Neural progenitor cell (in vitro differentiated cells): ENCODE results near the gene GATAD2B. TPM values are rescaled to one million over a fixed set of nuclear protein-coding genes. Genes with fewer than 3 reads are reported as not detected.

Source experiments
- DNase-seq: peaks from one replicate; pipeline ENCODE4 v3.0.0-alpha.2; 2016; ENCODE audit warnings: low spot score
- H2AFZ ChIP-seq: fragments of 200-600 bp; sonication (generic); replicated peaks from 2 replicates; pipeline ENCODE4 v1.6.1; 2016; ENCODE audit warnings: antibody characterized with exemption
- H3F3A ChIP-seq: fragments of 200-600 bp; sonication (generic); 2 replicates; pipeline ENCODE4 v1.6.1; 2016; ENCODE audit warnings: antibody characterized with exemption, low read depth
- H3K27ac ChIP-seq: fragments of 200-600 bp; sonication (generic); 2 replicates; pipeline ENCODE4 v1.5.1; 2016; ENCODE audit warnings: mild to moderate bottlenecking
- H3K27me3 ChIP-seq: fragments of 200-600 bp; sonication (generic); 2 replicates; pipeline ENCODE4 v1.6.1; 2016; ENCODE audit warnings: mild to moderate bottlenecking, moderate library complexity
- H3K36me3 ChIP-seq: fragments of 200-600 bp; sonication (generic); 2 replicates; pipeline ENCODE4 v1.5.1; 2016
- H3K4me1 ChIP-seq: fragments of 200-600 bp; sonication (generic); 2 replicates; pipeline ENCODE4 v1.6.1; 2016; ENCODE audit warnings: mixed run types
- H3K4me2 ChIP-seq: fragments of 200-600 bp; sonication (generic); 2 replicates; pipeline ENCODE4 v1.6.1; 2016
- H3K4me3 ChIP-seq: fragments of 200-600 bp; sonication (generic); 2 replicates; pipeline ENCODE4 v1.5.1; 2016
- H3K79me2 ChIP-seq: fragments of 200-600 bp; sonication (generic); 2 replicates; pipeline ENCODE4 v1.6.1; 2016; ENCODE audit warnings: low read depth
- H3K9ac ChIP-seq: fragments of 200-600 bp; sonication (generic); 2 replicates; pipeline ENCODE4 v1.6.1; 2016
- H3K9me3 ChIP-seq: fragments of 200-600 bp; sonication (generic); 2 replicates; pipeline ENCODE4 v1.5.1; 2016; ENCODE audit warnings: low read depth
- H4K20me1 ChIP-seq: fragments of 200-600 bp; sonication (generic); 2 replicates; pipeline ENCODE4 v1.6.1; 2016; ENCODE audit warnings: low read depth
- H3K27ac Mint-ChIP-seq: 3 replicates; pipeline ENCODE4 v1.8.0; 2021; ENCODE audit warnings: mixed read lengths
- H3K27me3 Mint-ChIP-seq: 2 replicates; pipeline ENCODE4 v1.8.0; 2022; ENCODE audit warnings: low read depth, mild to moderate bottlenecking, inconsistent platforms, moderate library complexity, mixed read lengths; ENCODE audit not compliant: insufficient read depth
- H3K36me3 Mint-ChIP-seq: 3 replicates; pipeline ENCODE4 v1.8.0; 2021; ENCODE audit warnings: mixed read lengths
- H3K4me1 Mint-ChIP-seq: 3 replicates; pipeline ENCODE4 v1.8.0; 2021; ENCODE audit warnings: mixed read lengths
- H3K4me3 Mint-ChIP-seq: 3 replicates; pipeline ENCODE4 v1.8.0; 2021; ENCODE audit warnings: mild to moderate bottlenecking, moderate library complexity, mixed read lengths
- H3K9me3 Mint-ChIP-seq: 3 replicates; pipeline ENCODE4 v1.8.0; 2020; ENCODE audit warnings: mixed read lengths
- EZH2 ChIP-seq: fragments of 200-600 bp; sonication (generic); IDR thresholded peaks from 2 replicates; pipeline ENCODE4 v1.6.1; 2017; ENCODE audit warnings: antibody characterized with exemption, mild to moderate bottlenecking, moderate library complexity
- EZH2phosphoT487 ChIP-seq: fragments of 200-600 bp; sonication (generic); IDR thresholded peaks from 2 replicates; pipeline ENCODE4 v1.6.1; 2017; ENCODE audit warnings: antibody characterized with exemption
- total RNA-seq: library from RNA; depleted of rRNA; stranded (reverse); fragments of >200 nt; gene quantifications from 2 replicates; pipeline ENCODE4 v1.2.3, GENCODE V29; 2015; ENCODE audit warnings: low replicate concordance
- TF ChIP-seq, protein P1 (sequence below): fragments of 200-600 bp; sonication (generic); IDR thresholded peaks from 2 replicates; pipeline ENCODE4 v1.5.1; 2017; ENCODE audit warnings: antibody characterized with exemption, mild to moderate bottlenecking

The GATAD2B gene
- total RNA-seq, 1 donor from 2014 or later = 14.8 TPM

DNA sequence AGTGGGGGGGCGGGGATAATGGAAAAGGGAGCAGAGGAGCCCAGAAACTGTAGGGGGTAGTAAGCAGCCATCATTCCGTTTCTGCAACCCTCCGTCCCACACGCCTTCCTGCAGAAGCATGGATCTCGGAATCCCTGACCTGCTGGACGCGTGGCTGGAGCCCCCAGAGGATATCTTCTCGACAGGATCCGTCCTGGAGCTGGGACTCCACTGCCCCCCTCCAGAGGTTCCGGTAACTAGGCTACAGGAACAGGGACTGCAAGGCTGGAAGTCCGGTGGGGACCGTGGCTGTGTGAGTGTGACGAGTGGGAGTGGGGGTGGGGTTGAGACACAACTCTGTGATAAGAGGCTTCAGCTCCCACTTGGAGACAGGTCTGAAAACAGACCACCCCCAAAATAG lies 45.6 kb upstream of the GATAD2B start:
- Histone ChIP-seq H2AFZ (no peak overlapping the region), H3K27me3 (no peaks in the 10 kb centered on the region), H3K4me2 (peak overlapping the region; percentile 98), H3F3A (peaks cover 48% of the 10 kb centered on the region), H3K36me3 (no peaks in the 10 kb centered on the region), H3K4me1 (peaks cover 24% of the 10 kb centered on the region), H3K79me2 (peaks cover 43% of the 10 kb centered on the region), H3K9ac (peak overlapping the region; percentile 31), H3K27ac (no peak overlapping the region), H3K4me3 (peak overlapping the region; percentile 64), H4K20me1 (no peaks in the 10 kb centered on the region), H3K9me3 (no peaks in the 10 kb centered on the region)
- Mint-ChIP-seq H3K9me3 (no peaks in the 10 kb centered on the region), H3K27ac (peak overlapping the region; percentile 99), H3K4me1 (peaks cover 49% of the 10 kb centered on the region), H3K4me3 (peak overlapping the region; percentile 96), H3K27me3 (no peaks in the 10 kb centered on the region), H3K36me3 (peaks cover 15% of the 10 kb centered on the region)
- no peak for DNase-seq
- no peak for TF ChIP-seq EZH2

DNA sequence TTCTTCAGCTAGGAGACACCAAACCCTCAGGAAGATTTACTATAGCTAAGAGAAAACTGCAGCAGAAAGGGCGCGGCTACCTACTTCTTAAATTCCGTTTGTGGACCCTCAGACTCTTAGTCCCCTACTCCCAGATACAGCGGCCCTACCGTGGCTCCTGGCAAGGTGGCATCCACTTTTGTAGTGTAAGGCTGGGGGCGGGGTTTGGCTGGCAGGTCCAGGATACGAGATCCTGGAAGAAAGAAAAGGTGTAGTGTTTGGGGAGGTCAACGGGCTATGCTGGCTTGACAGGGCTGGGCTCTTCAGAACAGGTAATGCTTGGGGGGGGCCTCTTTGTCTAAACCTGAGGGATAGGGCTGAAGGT lies 45.2 kb upstream of the GATAD2B start:
- DNase-seq = no peak
- Mint-ChIP-seq H3K9me3 (no peaks in the 10 kb centered on the region), H3K36me3 (peaks cover 15% of the 10 kb centered on the region), H3K4me3 (peak overlapping the region; percentile 96), H3K27me3 (no peaks in the 10 kb centered on the region), H3K27ac (peak overlapping the region; percentile 99), H3K4me1 (peaks cover 49% of the 10 kb centered on the region)
- H3K9me3 ChIP-seq = no peaks in the 10 kb centered on the region
- peak overlapping the region; percentile 31 for H3K9ac ChIP-seq
- H3K27me3 ChIP-seq = no peaks in the 10 kb centered on the region
- peaks cover 46% of the 10 kb centered on the region for H3K79me2 ChIP-seq
- peak overlapping the region; percentile 8 for H2AFZ ChIP-seq
- H3K4me2 ChIP-seq = peak overlapping the region; percentile 98
- H3K4me3 ChIP-seq = peak overlapping the region; percentile 64
- TF ChIP-seq EZH2 (no peak), EZH2phosphoT487 (no peak)
- TF ChIP-seq, protein P1, sequence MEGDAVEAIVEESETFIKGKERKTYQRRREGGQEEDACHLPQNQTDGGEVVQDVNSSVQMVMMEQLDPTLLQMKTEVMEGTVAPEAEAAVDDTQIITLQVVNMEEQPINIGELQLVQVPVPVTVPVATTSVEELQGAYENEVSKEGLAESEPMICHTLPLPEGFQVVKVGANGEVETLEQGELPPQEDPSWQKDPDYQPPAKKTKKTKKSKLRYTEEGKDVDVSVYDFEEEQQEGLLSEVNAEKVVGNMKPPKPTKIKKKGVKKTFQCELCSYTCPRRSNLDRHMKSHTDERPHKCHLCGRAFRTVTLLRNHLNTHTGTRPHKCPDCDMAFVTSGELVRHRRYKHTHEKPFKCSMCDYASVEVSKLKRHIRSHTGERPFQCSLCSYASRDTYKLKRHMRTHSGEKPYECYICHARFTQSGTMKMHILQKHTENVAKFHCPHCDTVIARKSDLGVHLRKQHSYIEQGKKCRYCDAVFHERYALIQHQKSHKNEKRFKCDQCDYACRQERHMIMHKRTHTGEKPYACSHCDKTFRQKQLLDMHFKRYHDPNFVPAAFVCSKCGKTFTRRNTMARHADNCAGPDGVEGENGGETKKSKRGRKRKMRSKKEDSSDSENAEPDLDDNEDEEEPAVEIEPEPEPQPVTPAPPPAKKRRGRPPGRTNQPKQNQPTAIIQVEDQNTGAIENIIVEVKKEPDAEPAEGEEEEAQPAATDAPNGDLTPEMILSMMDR = no peak
- no peaks in the 10 kb centered on the region for H3K36me3 ChIP-seq
- H4K20me1 ChIP-seq = no peaks in the 10 kb centered on the region
- peaks cover 48% of the 10 kb centered on the region for H3F3A ChIP-seq
- H3K27ac ChIP-seq = peak overlapping the region; percentile 76
- H3K4me1 ChIP-seq = peaks cover 24% of the 10 kb centered on the region

DNA sequence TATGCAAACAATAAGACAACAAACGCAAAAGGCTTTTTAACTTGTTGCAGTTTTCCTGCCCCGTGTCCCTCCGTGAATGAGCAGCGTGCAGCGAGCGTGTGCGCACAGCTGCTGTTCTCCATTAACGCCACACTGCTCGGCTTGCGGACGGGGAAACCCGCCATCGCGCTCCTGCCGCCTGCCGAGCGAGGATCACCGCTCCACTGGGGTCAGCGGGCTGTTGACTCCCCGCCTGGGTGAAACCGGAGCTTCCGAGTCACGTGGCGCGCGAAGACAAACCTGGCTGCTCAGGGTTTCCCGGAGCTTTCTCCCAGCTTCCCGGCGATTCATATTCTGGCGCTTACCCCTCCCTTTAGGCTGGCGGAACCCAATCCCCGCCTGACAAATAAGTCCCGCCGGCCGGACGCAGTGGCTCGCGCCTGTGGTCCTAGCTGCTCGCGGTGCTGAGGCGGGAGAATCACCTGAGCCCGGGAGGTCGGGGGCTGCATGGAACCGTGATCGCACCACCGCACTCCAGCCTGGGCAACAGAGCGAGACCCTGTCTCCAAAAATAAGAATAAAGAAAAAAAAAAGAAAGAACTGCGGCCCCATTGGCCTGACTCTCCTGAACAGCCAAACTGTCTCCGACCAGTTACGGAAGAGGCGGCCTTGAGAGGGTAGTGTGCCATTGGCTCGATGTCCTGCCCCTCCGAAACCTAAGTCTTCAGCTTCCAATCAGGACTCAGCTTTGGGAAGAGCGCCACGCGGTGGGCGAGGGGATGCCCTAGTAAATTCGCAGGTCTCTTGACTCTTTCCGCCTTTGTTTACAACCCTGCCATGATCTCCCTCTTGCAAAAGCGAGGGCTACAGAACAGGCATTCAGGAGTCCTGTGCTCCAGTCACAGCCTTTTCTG lies 44.6 kb upstream of the GATAD2B start, which contains the start of gene CREB3L4:
TSS of gene CREB3L4 (plus strand) at position 796 of the 893 bp plus-strand sequence. CDS start 624 bp downstream, outside the sequence.
- peaks cover 48% of the 10 kb centered on the region for H3F3A ChIP-seq
- Mint-ChIP-seq H3K36me3 (peaks cover 10% of the 10 kb centered on the region), H3K9me3 (no peaks in the 10 kb centered on the region), H3K27ac (peak within 1 kb of the TSS; percentile 99), H3K4me1 (peaks cover 55% of the 10 kb centered on the region), H3K27me3 (no peaks in the 10 kb centered on the region), H3K4me3 (peak within 1 kb of the TSS; percentile 96)
- peak within 1 kb of the TSS; percentile 98 for H3K4me2 ChIP-seq
- peak within 1 kb of the TSS; percentile 94 for H3K27ac ChIP-seq
- H4K20me1 ChIP-seq = no peaks in the 10 kb centered on the region
- peak within 1 kb of the TSS; percentile 77 for H2AFZ ChIP-seq
- TF ChIP-seq, protein P1 = peak; percentile 55
- TF ChIP-seq EZH2phosphoT487 = no peak
- H3K9ac ChIP-seq = peak within 1 kb of the TSS; percentile 47
- no peaks in the 10 kb centered on the region for H3K36me3 ChIP-seq
- H3K27me3 ChIP-seq = no peaks in the 10 kb centered on the region
- DNase-seq = peak; percentile 97
- no peaks in the 10 kb centered on the region for H3K9me3 ChIP-seq
- peak within 1 kb of the TSS; percentile 64 for H3K4me3 ChIP-seq
- H3K79me2 ChIP-seq = peaks cover 53% of the 10 kb centered on the region
- H3K4me1 ChIP-seq = peaks cover 24% of the 10 kb centered on the region
